DND-41 (cell line): ENCODE measurements around the gene RNF213.
A peak's percentile ranks its signal among the peaks of the same experiment; 100 is the strongest.

Experiments used
- ATAC-seq: fragments of 200-7000 bp; cut with Tn5 transposase; 3 replicates; pipeline ENCODE4 v1.9.1; 2021; ENCODE audit warnings: low read depth; ENCODE audit not compliant: insufficient read depth
- DNase-seq: peaks from one replicate; pipeline ENCODE4 v3.0.0-alpha.2; 2020
- H2AFZ ChIP-seq: 2 replicates; pipeline ENCODE4 v1.6.0; 2012; ENCODE audit warnings: low read depth, low read length
- H3K27ac ChIP-seq: 2 replicates; pipeline ENCODE4 v1.5.1; 2012; ENCODE audit warnings: low read length, inconsistent platforms
- H3K27me3 ChIP-seq: fragments of 200-600 bp; sonication (generic); 2 replicates; pipeline ENCODE4 v1.6.0; 2012; ENCODE audit warnings: low read length, mild to moderate bottlenecking, inconsistent platforms; ENCODE audit not compliant: insufficient read depth, poor library complexity
- H3K36me3 ChIP-seq: 2 replicates; pipeline ENCODE4 v1.5.1; 2012; ENCODE audit warnings: low read length, inconsistent platforms; ENCODE audit not compliant: insufficient read depth
- H3K4me1 ChIP-seq: 2 replicates; pipeline ENCODE4 v1.5.1; 2012; ENCODE audit warnings: mild to moderate bottlenecking, low read length; ENCODE audit not compliant: insufficient read depth
- H3K4me2 ChIP-seq: 2 replicates; pipeline ENCODE4 v1.6.0; 2012; ENCODE audit warnings: mild to moderate bottlenecking, moderate library complexity, low read length, inconsistent platforms; ENCODE audit not compliant: insufficient read depth
- H3K4me3 ChIP-seq, 2 experiments: fragments of 200-600 bp in 1 of 2; shearing (Covaris generic) in 1 of 2; 2 replicates each; pipeline ENCODE4 v1.5.1; 2012 to 2016; ENCODE audit warnings: inconsistent platforms in 2 of 2, low read length in 2 of 2, mild to moderate bottlenecking in 2 of 2, low read depth in 1 of 2, moderate library complexity in 1 of 2
- H3K79me2 ChIP-seq: 2 replicates; pipeline ENCODE4 v1.6.0; 2012; ENCODE audit warnings: low read length, inconsistent platforms; ENCODE audit not compliant: insufficient read depth
- H3K9ac ChIP-seq: 2 replicates; pipeline ENCODE4 v1.6.0; 2012; ENCODE audit warnings: low read depth, mild to moderate bottlenecking, inconsistent platforms, low read length, moderate library complexity
- H3K9me3 ChIP-seq: 2 replicates; pipeline ENCODE4 v1.5.1; 2012; ENCODE audit warnings: low read length, moderate library complexity, mild to moderate bottlenecking, inconsistent platforms; ENCODE audit not compliant: insufficient read depth, severe bottlenecking
- H4K20me1 ChIP-seq: 2 replicates; pipeline ENCODE4 v1.6.0; 2012; ENCODE audit warnings: low read length; ENCODE audit not compliant: insufficient read depth
- CTCF ChIP-seq: IDR thresholded peaks from 2 replicates; pipeline ENCODE4 v1.5.1; 2012; ENCODE audit warnings: borderline replicate concordance, low read length, moderate library complexity, mild to moderate bottlenecking; ENCODE audit not compliant: poor library complexity, severe bottlenecking; ENCODE audit errors: extremely low read depth
- EZH2 ChIP-seq: IDR thresholded peaks from 3 replicates; pipeline ENCODE4 v1.6.1; 2012; ENCODE audit warnings: borderline replicate concordance, low read depth, mild to moderate bottlenecking, moderate library complexity, low read length, inconsistent platforms; ENCODE audit not compliant: severe bottlenecking

Gene RNF213

GRCh38 chr17:80261159-80261894 lies 675 bp downstream of the RNF213 start:
- no peaks in the 10 kb centered on the region for H3K27me3 ChIP-seq
- peaks cover 9% of the 10 kb centered on the region; the same call in 1 of the 2 replicates for H4K20me1 ChIP-seq
- ATAC-seq = peak; percentile 62
- no peaks in the 10 kb centered on the region for H3K9me3 ChIP-seq
- H3K4me3 ChIP-seq = peak overlapping the region; percentile 76 to 87
- DNase-seq = peak; percentile 89
- peaks cover 13% of the 10 kb centered on the region for H3K36me3 ChIP-seq
- H3K4me1 ChIP-seq = peaks cover 50% of the 10 kb centered on the region
- H3K27ac ChIP-seq = peak overlapping the region; percentile 98
- TF ChIP-seq CTCF (no peak), EZH2 (no peak)
- peak overlapping the region; percentile 93 for H3K4me2 ChIP-seq
- H3K9ac ChIP-seq = peak overlapping the region; percentile 99
- peak overlapping the region; percentile 75 for H2AFZ ChIP-seq
- peaks cover 46% of the 10 kb centered on the region for H3K79me2 ChIP-seq

DNA sequence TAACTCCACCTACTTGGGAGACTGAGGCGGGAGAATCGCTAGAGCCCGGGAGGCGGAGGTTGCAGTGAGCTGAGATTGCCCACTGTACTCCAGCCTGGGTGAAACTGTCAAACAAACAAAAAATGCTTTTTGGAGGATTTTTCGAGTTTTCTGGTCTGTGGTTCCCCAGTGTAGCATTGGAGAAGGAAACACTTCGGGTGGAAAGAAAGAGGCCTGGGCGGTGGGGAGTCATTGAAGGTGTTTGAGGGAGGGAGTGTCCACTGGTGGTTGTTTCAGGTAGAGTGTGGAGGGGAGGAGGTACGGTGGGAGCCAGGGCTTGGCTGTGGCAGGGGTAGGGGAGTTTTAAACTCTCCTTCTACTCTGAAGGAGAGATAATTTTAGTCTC lies 1.2 kb downstream of the RNF213 start:
- TF ChIP-seq CTCF (no peak), EZH2 (no peak)
- Histone ChIP-seq H4K20me1 (peaks cover 9% of the 10 kb centered on the region; the same call in 1 of the 2 replicates), H3K4me1 (peaks cover 50% of the 10 kb centered on the region), H3K27me3 (no peaks in the 10 kb centered on the region), H3K79me2 (peaks cover 51% of the 10 kb centered on the region), H3K9ac (peak overlapping the region; percentile 99), H3K4me2 (peak overlapping the region; percentile 93), H3K27ac (peak overlapping the region; percentile 98), H2AFZ (peak overlapping the region; percentile 75), H3K36me3 (peaks cover 13% of the 10 kb centered on the region), H3K4me3 (peak overlapping the region; percentile 76 to 87; a peak in 3 of 4 replicates), H3K9me3 (no peaks in the 10 kb centered on the region)
- ATAC-seq (no peak), DNase-seq (no peak)

DNA sequence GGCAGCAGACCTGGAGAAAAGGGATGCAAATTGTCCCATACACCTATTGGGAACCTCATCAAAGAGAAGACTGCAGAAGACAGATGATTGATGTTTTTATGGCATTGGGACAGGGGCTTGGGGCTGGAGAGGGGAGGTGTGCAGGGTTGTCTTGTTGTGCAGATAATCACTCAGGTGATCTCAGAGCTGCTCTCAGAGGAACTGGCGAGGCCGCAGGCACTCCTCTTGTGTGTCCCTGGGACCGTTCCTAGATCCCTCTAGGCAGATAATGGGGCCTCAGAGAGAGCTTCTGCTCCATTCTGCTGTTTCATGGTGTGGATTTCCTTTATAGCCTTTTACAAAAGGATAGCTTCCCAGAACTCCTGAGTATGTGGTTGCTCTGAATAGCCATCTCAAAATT lies 1.6 kb downstream of the RNF213 start:
- Histone ChIP-seq H3K36me3 (peaks cover 13% of the 10 kb centered on the region), H4K20me1 (peaks cover 9% of the 10 kb centered on the region; the same call in 1 of the 2 replicates), H3K27me3 (no peaks in the 10 kb centered on the region), H3K9ac (peak overlapping the region; percentile 99), H2AFZ (no peak overlapping the region), H3K4me1 (peaks cover 50% of the 10 kb centered on the region), H3K27ac (peak overlapping the region; percentile 98), H3K79me2 (peaks cover 52% of the 10 kb centered on the region), H3K4me3 (peak overlapping the region; percentile 76 to 87; a peak in 3 of 4 replicates), H3K9me3 (no peaks in the 10 kb centered on the region), H3K4me2 (peak overlapping the region; percentile 93)
- TF ChIP-seq CTCF = no peak
- TF ChIP-seq EZH2 = no peak
- ATAC-seq (no peak), DNase-seq (no peak)
